Mammary epithelial cell (primary cell): Measurements from ENCODE around the gene NOS2.

ENCODE experiments used
- EZH2 ChIP-seq: IDR thresholded peaks from 2 replicates; pipeline ENCODE4 v1.6.1; 2012; ENCODE audit warnings: low read length, inconsistent platforms, borderline replicate concordance
- TF ChIP-seq, protein P1 (sequence below), 2 donors: IDR thresholded peaks in 1 of 2; conservative IDR thresholded peaks in 1 of 2; 2 replicates each; pipeline ENCODE4 v1.5.1; 2011 to 2012; ENCODE audit warnings: inconsistent platforms in 2 of 2, low read length in 2 of 2, mild to moderate bottlenecking in 2 of 2, control low read depth in 1 of 2, low read depth in 1 of 2; ENCODE audit not compliant: insufficient read depth in 1 of 2; ENCODE audit errors: extremely low read depth in 1 of 2

GRCh38 chr17:27751622-27752490 lies 48.5 kb downstream of the NOS2 start:
- TF ChIP-seq, protein P1, sequence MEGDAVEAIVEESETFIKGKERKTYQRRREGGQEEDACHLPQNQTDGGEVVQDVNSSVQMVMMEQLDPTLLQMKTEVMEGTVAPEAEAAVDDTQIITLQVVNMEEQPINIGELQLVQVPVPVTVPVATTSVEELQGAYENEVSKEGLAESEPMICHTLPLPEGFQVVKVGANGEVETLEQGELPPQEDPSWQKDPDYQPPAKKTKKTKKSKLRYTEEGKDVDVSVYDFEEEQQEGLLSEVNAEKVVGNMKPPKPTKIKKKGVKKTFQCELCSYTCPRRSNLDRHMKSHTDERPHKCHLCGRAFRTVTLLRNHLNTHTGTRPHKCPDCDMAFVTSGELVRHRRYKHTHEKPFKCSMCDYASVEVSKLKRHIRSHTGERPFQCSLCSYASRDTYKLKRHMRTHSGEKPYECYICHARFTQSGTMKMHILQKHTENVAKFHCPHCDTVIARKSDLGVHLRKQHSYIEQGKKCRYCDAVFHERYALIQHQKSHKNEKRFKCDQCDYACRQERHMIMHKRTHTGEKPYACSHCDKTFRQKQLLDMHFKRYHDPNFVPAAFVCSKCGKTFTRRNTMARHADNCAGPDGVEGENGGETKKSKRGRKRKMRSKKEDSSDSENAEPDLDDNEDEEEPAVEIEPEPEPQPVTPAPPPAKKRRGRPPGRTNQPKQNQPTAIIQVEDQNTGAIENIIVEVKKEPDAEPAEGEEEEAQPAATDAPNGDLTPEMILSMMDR (conservative IDR thresholded peaks at IDR 0.05 in 1 of 2, IDR thresholded peaks at IDR 0.05 in 1 of 2; ENCODE audit: extremely low read depth in 1 of 2, insufficient read depth in 1 of 2, low read depth in 1 of 2, low read length in 2 of 2), result no peak
- TF ChIP-seq EZH2, result no peak
